HL-60 (cell line): ENCODE results near the gene CCNJ.

Source experiments
- CTCF ChIP-seq: IDR thresholded peaks from one replicate; pipeline ENCODE4 v1.5.1; 2011; ENCODE audit warnings: low read length, control low read depth, inconsistent platforms; ENCODE audit not compliant: insufficient read depth
- POLR2AphosphoS5 ChIP-seq: IDR thresholded peaks from 2 replicates; pipeline ENCODE4 v1.6.1; 2012; ENCODE audit warnings: low read depth
- REST ChIP-seq: IDR thresholded peaks from 2 replicates; pipeline ENCODE4 v1.6.1; 2012; ENCODE audit warnings: low read depth; ENCODE audit not compliant: insufficient replicate concordance

- TF ChIP-seq CTCF = no peak
- no peak for TF ChIP-seq REST
- TF ChIP-seq POLR2AphosphoS5 = no peak
These were observed 3.7 kb downstream of the CCNJ start for GRCh38 chr10:96047004-96047649.
